OCI-LY3 (cell line): Measurements from ENCODE around the gene DOCK9.

Source experiments
- H2AFZ ChIP-seq: fragments of 200-600, 300-600 bp; shearing (Covaris generic); 2 replicates; pipeline ENCODE4 v1.6.0; 2014; ENCODE audit warnings: antibody characterized with exemption, low read depth, low read length
- H3K27ac ChIP-seq: fragments of 200-600, 300-600 bp; sonication (generic); 2 replicates; pipeline ENCODE4 v1.5.1; 2014; ENCODE audit warnings: mild to moderate bottlenecking, low read length, moderate library complexity, mixed read lengths
- H3K27me3 ChIP-seq: fragments of 200-600, 300-600 bp; sonication (generic); 2 replicates; pipeline ENCODE4 v1.6.1; 2014; ENCODE audit warnings: low read depth, low read length, mixed read lengths
- H3K36me3 ChIP-seq: fragments of 200-600, 300-600 bp; sonication (generic); replicated peaks from 2 replicates; pipeline ENCODE3; 2014; ENCODE audit warnings: low read depth, low read length, mixed read lengths
- H3K4me1 ChIP-seq: fragments of 300-600, 200-600 bp; sonication (generic); 2 replicates; pipeline ENCODE4 v1.6.1; 2014; ENCODE audit warnings: low read length, mixed read lengths
- H3K4me2 ChIP-seq: fragments of 200-600, 300-600 bp; sonication (generic); 2 replicates; pipeline ENCODE4 v1.6.1; 2014; ENCODE audit warnings: low read length, mixed read lengths
- H3K4me3 ChIP-seq: fragments of 300-600, 200-600 bp; sonication (generic); 2 replicates; pipeline ENCODE4 v1.5.1; 2014; ENCODE audit warnings: antibody characterized with exemption, mild to moderate bottlenecking, low read length, moderate library complexity
- H3K79me2 ChIP-seq: fragments of 300-600, 200-600 bp; shearing (Covaris generic); 2 replicates; pipeline ENCODE4 v1.6.1; 2014; ENCODE audit warnings: mild to moderate bottlenecking, low read length, mixed read lengths
- H3K9ac ChIP-seq: fragments of 300-600, 200-600 bp; shearing (Covaris generic); 2 replicates; pipeline ENCODE4 v1.6.0; 2014; ENCODE audit warnings: mild to moderate bottlenecking, low read length, moderate library complexity
- H3K9me3 ChIP-seq: fragments of 200-600, 300-600 bp; shearing (Covaris generic); 2 replicates; pipeline ENCODE4 v1.6.1; 2014; ENCODE audit warnings: low read length, mixed read lengths; ENCODE audit not compliant: insufficient read depth
- H4K20me1 ChIP-seq: fragments of 200-600, 300-600 bp; sonication (generic); 2 replicates; pipeline ENCODE4 v1.6.1; 2016; ENCODE audit warnings: low read length, mixed read lengths; ENCODE audit not compliant: insufficient read depth
- EZH2phosphoT487 ChIP-seq: fragments of 200-600 bp; shearing (Covaris generic); IDR thresholded peaks from 2 replicates; pipeline ENCODE4 v1.6.1; 2018; ENCODE audit warnings: antibody characterized with exemption, mixed run types, low read depth
- TF ChIP-seq, protein P1 (sequence below): fragments of 200-600, 300-600 bp; sonication (generic); IDR thresholded peaks from 2 replicates; pipeline ENCODE4 v1.5.1; 2014; ENCODE audit warnings: antibody characterized with exemption, low read length, low read depth

DOCK9 gene

GRCh38 chr13:99012539-99012938, 34.7 kb upstream of the DOCK9 start:
- no peaks in the 10 kb centered on the region for H3K4me1 ChIP-seq
- H3K9ac ChIP-seq: no peak overlapping the region
- H3K36me3 ChIP-seq: no peaks in the 10 kb centered on the region
- no peak overlapping the region for H3K27ac ChIP-seq
- no peak overlapping the region for H2AFZ ChIP-seq
- H3K4me3 ChIP-seq: no peak overlapping the region
- TF ChIP-seq, protein P1, sequence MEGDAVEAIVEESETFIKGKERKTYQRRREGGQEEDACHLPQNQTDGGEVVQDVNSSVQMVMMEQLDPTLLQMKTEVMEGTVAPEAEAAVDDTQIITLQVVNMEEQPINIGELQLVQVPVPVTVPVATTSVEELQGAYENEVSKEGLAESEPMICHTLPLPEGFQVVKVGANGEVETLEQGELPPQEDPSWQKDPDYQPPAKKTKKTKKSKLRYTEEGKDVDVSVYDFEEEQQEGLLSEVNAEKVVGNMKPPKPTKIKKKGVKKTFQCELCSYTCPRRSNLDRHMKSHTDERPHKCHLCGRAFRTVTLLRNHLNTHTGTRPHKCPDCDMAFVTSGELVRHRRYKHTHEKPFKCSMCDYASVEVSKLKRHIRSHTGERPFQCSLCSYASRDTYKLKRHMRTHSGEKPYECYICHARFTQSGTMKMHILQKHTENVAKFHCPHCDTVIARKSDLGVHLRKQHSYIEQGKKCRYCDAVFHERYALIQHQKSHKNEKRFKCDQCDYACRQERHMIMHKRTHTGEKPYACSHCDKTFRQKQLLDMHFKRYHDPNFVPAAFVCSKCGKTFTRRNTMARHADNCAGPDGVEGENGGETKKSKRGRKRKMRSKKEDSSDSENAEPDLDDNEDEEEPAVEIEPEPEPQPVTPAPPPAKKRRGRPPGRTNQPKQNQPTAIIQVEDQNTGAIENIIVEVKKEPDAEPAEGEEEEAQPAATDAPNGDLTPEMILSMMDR: no peak
- no peak for TF ChIP-seq EZH2phosphoT487
- H4K20me1 ChIP-seq: no peaks in the 10 kb centered on the region
- H3K4me2 ChIP-seq: no peak overlapping the region
- no peaks in the 10 kb centered on the region for H3K9me3 ChIP-seq
- H3K27me3 ChIP-seq: 0 out of 2 replicates have a peak, but pooled peaks cover 3% of the 10 kb centered on the region
- H3K79me2 ChIP-seq: no peaks in the 10 kb centered on the region

DNA sequence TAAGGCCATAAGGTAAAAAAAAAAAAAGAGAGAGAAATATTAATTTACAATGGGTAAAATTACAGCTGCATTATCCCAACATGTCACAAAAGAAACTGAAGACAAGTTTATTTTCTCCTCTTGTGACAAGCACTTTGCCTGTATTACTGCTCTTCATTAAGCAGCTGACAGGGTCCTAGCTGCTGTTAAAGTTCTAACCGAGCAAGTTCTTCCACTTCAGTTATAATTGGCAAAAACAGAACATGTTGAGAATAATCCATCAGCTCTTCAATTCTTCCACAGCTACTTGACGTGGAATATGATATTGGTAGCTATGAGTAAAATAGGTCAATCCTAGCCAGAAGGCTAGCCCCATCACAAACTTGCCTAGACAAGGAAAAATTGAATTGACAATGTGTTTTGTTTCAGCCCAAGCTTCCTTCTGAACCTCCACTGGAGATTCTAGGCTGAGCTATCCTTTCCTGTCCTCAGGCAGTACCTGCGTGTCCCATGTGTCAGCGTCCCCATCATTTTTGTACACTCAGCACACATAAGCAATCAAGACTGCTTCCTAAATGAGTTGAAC, 32.2 kb upstream of the DOCK9 start:
- no peaks in the 10 kb centered on the region for H3K27me3 ChIP-seq
- no peak overlapping the region for H3K27ac ChIP-seq
- no peak overlapping the region for H3K9ac ChIP-seq
- no peaks in the 10 kb centered on the region for H3K36me3 ChIP-seq
- H3K79me2 ChIP-seq: no peaks in the 10 kb centered on the region
- no peak overlapping the region for H3K4me3 ChIP-seq
- TF ChIP-seq, protein P1: no peak
- no peak for TF ChIP-seq EZH2phosphoT487
- no peaks in the 10 kb centered on the region for H4K20me1 ChIP-seq
- no peak overlapping the region for H2AFZ ChIP-seq
- no peaks in the 10 kb centered on the region for H3K9me3 ChIP-seq
- H3K4me1 ChIP-seq: no peaks in the 10 kb centered on the region
- no peak overlapping the region for H3K4me2 ChIP-seq

- H3K4me2 ChIP-seq: no peak overlapping the region
Observed at GRCh38 chr13:99008577-99008976, 30.7 kb upstream of the DOCK9 start.

DNA sequence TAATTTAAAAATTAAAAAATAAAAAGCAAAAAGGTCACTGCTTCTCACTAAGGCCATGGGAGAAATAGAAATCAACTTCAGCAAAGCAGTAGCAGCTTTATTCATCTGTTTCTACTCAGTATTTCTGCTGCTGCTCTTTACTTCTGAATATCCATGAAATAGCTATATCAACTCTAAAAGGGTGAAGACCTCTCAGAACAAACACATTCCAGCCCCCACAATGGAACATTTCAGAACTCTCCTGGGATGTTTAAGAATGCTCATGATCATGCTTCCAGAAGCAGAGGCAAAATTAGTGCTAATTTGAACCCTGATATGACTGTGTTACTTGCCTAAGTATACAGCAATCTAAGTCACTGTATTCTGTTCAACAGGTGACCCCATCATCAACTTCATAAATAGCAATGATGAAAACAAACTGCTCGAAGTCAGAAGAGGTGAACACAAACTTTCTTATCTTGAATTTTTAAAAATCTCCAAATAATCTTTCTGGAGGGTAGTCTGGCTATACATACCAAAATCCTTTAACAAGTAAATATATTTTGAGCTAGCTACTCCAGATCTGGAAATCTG, 29.6 kb upstream of the DOCK9 start:
- TF ChIP-seq EZH2phosphoT487: no peak
- TF ChIP-seq, protein P1: no peak
- H3K4me3 ChIP-seq: no peak overlapping the region
- H4K20me1 ChIP-seq: no peaks in the 10 kb centered on the region
- H2AFZ ChIP-seq: no peak overlapping the region
- H3K27me3 ChIP-seq: no peaks in the 10 kb centered on the region
- no peaks in the 10 kb centered on the region for H3K79me2 ChIP-seq
- no peaks in the 10 kb centered on the region for H3K4me1 ChIP-seq
- no peaks in the 10 kb centered on the region for H3K9me3 ChIP-seq
- H3K27ac ChIP-seq: no peak overlapping the region
- no peaks in the 10 kb centered on the region for H3K36me3 ChIP-seq
- no peak overlapping the region for H3K4me2 ChIP-seq
- no peak overlapping the region for H3K9ac ChIP-seq

More at GRCh38 chr13:99008577-99008976, 30.7 kb upstream of the DOCK9 start:
- no peak for TF ChIP-seq EZH2phosphoT487
- TF ChIP-seq, protein P1: no peak
- H3K9ac ChIP-seq: no peak overlapping the region
- H3K27me3 ChIP-seq: no peaks in the 10 kb centered on the region
- no peak overlapping the region for H3K27ac ChIP-seq
- no peaks in the 10 kb centered on the region for H3K79me2 ChIP-seq
- H3K36me3 ChIP-seq: no peaks in the 10 kb centered on the region
- no peaks in the 10 kb centered on the region for H4K20me1 ChIP-seq
- H3K4me3 ChIP-seq: no peak overlapping the region
- H2AFZ ChIP-seq: no peak overlapping the region
- no peaks in the 10 kb centered on the region for H3K9me3 ChIP-seq
- no peaks in the 10 kb centered on the region for H3K4me1 ChIP-seq
